Measurements from ENCODE around the gene GDI1.

DNA sequence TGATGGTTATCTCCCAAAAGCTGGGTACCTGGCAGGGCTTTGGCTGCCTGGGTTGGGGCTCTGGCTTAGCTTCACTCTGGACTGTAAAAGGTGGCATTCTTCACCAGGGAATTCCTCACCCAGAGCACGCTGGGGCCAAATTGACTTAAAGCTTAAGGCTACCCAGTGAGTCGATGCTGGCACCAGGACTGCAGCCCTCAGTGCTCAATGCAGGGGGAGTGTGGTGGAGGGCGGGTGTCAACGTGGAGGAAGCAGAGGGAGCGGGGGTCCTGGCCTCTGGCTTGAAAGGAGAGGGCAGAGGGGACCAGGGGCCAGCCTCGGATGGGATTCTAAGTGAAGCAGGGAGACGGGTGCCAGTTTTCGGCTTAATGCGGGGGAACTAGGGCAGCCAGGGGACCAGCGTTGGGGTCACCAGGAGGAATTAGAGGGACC is 6.5 kb downstream of the GDI1 start:
- TF ChIP-seq, protein P1, sequence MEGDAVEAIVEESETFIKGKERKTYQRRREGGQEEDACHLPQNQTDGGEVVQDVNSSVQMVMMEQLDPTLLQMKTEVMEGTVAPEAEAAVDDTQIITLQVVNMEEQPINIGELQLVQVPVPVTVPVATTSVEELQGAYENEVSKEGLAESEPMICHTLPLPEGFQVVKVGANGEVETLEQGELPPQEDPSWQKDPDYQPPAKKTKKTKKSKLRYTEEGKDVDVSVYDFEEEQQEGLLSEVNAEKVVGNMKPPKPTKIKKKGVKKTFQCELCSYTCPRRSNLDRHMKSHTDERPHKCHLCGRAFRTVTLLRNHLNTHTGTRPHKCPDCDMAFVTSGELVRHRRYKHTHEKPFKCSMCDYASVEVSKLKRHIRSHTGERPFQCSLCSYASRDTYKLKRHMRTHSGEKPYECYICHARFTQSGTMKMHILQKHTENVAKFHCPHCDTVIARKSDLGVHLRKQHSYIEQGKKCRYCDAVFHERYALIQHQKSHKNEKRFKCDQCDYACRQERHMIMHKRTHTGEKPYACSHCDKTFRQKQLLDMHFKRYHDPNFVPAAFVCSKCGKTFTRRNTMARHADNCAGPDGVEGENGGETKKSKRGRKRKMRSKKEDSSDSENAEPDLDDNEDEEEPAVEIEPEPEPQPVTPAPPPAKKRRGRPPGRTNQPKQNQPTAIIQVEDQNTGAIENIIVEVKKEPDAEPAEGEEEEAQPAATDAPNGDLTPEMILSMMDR (IDR thresholded peaks at IDR 0.05): no peak
- TF ChIP-seq POLR2A (IDR thresholded peaks at IDR 0.05): no peak
- no peak for TF ChIP-seq POLR2AphosphoS5 (IDR thresholded peaks at IDR 0.05)

Measured in breast epithelium (tissue), 3 donors.